Neural crest cell (in vitro differentiated cells): Measurements from ENCODE around the gene COPG1. TPM values are rescaled to one million over a fixed set of nuclear protein-coding genes. Genes with fewer than 3 reads are reported as not detected.
"Not testable (repeated sequence)": the region's sequence is repeated elsewhere in the genome, so short reads cannot be mapped to it uniquely, and the experiment has no call there.

Source experiments
- DNase-seq: peaks from one replicate; pipeline ENCODE4 v3.0.0; 2021; ENCODE audit warnings: low read depth, mixed read lengths, low spot score
- H3K27ac Mint-ChIP-seq: one replicate; pipeline ENCODE4 v1.8.0; 2021; ENCODE audit warnings: mild to moderate bottlenecking, mixed read lengths; ENCODE audit not compliant: unreplicated experiment
- H3K27me3 Mint-ChIP-seq: 2 replicates; pipeline ENCODE4 v1.8.0; 2021; ENCODE audit warnings: low read depth, mild to moderate bottlenecking, mixed read lengths
- H3K36me3 Mint-ChIP-seq: 2 replicates; pipeline ENCODE4 v1.8.0; 2021; ENCODE audit warnings: low read depth, mild to moderate bottlenecking, mixed read lengths
- H3K4me1 Mint-ChIP-seq: 2 replicates; pipeline ENCODE4 v1.8.0; 2021; ENCODE audit warnings: mixed read lengths
- H3K4me3 Mint-ChIP-seq: one replicate; pipeline ENCODE4 v1.8.0; 2021; ENCODE audit warnings: mild to moderate bottlenecking, mixed read lengths
- H3K9me3 Mint-ChIP-seq: 2 replicates; pipeline ENCODE4 v1.8.0; 2021; ENCODE audit warnings: mixed read lengths
- CTCF ChIP-seq: fragments of 200-600 bp; sonication (generic); conservative IDR thresholded peaks from 2 replicates; pipeline ENCODE4 v1.5.0; 2021; ENCODE audit warnings: antibody characterized with exemption, mild to moderate bottlenecking
- total RNA-seq: library from RNA; stranded (reverse); gene quantifications from 2 replicates; pipeline ENCODE4 v1.2.1, GENCODE V29; 2021

The COPG1 gene
- total RNA-seq, 1 donor from 2014 or later = 122 TPM

- no peak overlapping the region for H3K27ac Mint-ChIP-seq
- peaks cover 23% of the 10 kb centered on the region for H3K4me1 Mint-ChIP-seq
- no peaks in the 10 kb centered on the region for H3K27me3 Mint-ChIP-seq
- DNase-seq = no peak
- no peaks in the 10 kb centered on the region for H3K36me3 Mint-ChIP-seq
- no peak overlapping the region for H3K4me3 Mint-ChIP-seq
- peaks cover 3% of the 10 kb centered on the region for H3K9me3 Mint-ChIP-seq
- no peak for TF ChIP-seq CTCF
Measured at GRCh38 chr3:129245141-129245540, 4.3 kb upstream of the COPG1 start.

GRCh38 chr3:129245641-129246306 is 3.6 kb upstream of the COPG1 start:
- not testable (repeated sequence) for H3K36me3 Mint-ChIP-seq, H3K27ac Mint-ChIP-seq, H3K9me3 Mint-ChIP-seq, H3K27me3 Mint-ChIP-seq
- Mint-ChIP-seq H3K4me3 (peak overlapping the region; percentile 74), H3K4me1 (peaks cover 29% of the 10 kb centered on the region)
- peak; percentile 76 for DNase-seq
- TF ChIP-seq CTCF = peak; percentile 97

GRCh38 chr3:129246636-129247035 is 2.8 kb upstream of the COPG1 start:
- Mint-ChIP-seq H3K4me3 (peak overlapping the region; percentile 20), H3K27me3 (no peaks in the 10 kb centered on the region), H3K27ac (no peak overlapping the region), H3K4me1 (peaks cover 29% of the 10 kb centered on the region), H3K9me3 (peaks cover 3% of the 10 kb centered on the region), H3K36me3 (no peaks in the 10 kb centered on the region)
- no peak for DNase-seq
- TF ChIP-seq CTCF = no peak

- no peak for DNase-seq
- H3K36me3 Mint-ChIP-seq = peaks cover 4% of the 10 kb centered on the region
- H3K27me3 Mint-ChIP-seq = no peaks in the 10 kb centered on the region
- H3K27ac Mint-ChIP-seq = peak overlapping the region; percentile 98
- peak overlapping the region; percentile 96 for H3K4me3 Mint-ChIP-seq
- TF ChIP-seq CTCF = no peak
- no peaks in the 10 kb centered on the region for H3K9me3 Mint-ChIP-seq
- H3K4me1 Mint-ChIP-seq = peaks cover 29% of the 10 kb centered on the region
Measured at GRCh38 chr3:129248286-129248979, 973 bp upstream of the COPG1 start.

GRCh38 chr3:129252748-129253147 is 3.3 kb downstream of the COPG1 start:
- Mint-ChIP-seq H3K27me3 (no peaks in the 10 kb centered on the region), H3K4me1 (peaks cover 23% of the 10 kb centered on the region), H3K4me3 (peak overlapping the region; percentile 31), H3K27ac (no peak overlapping the region), H3K9me3 (no peaks in the 10 kb centered on the region), H3K36me3 (peaks cover 4% of the 10 kb centered on the region)
- no peak for TF ChIP-seq CTCF
- DNase-seq = no peak
